NT2/D1 (cell line): ENCODE results near the gene SLC26A4.

ENCODE experiments used
- DNase-seq: peaks from one replicate; pipeline ENCODE4 v3.0.0-alpha.2; 2011; ENCODE audit warnings: low read depth, low spot score
- H3K27me3 ChIP-seq: 2 replicates; pipeline ENCODE4 v1.6.0; 2011; ENCODE audit warnings: mild to moderate bottlenecking; ENCODE audit not compliant: insufficient read length, insufficient read depth
- H3K36me3 ChIP-seq: 2 replicates; pipeline ENCODE4 v1.6.1; 2011; ENCODE audit warnings: mild to moderate bottlenecking, low read length, mixed read lengths; ENCODE audit not compliant: insufficient read depth, insufficient read length
- H3K4me1 ChIP-seq: 2 replicates; pipeline ENCODE4 v1.5.1; 2011; ENCODE audit not compliant: insufficient read depth, insufficient read length
- H3K4me3 ChIP-seq: 2 replicates; pipeline ENCODE4 v1.5.1; 2011; ENCODE audit warnings: low read depth; ENCODE audit not compliant: insufficient read length
- H3K9ac ChIP-seq: 2 replicates; pipeline ENCODE4 v1.6.0; 2011; ENCODE audit warnings: low read depth; ENCODE audit not compliant: insufficient read length
- H3K9me3 ChIP-seq: 2 replicates; pipeline ENCODE4 v1.5.1; 2011; ENCODE audit warnings: mild to moderate bottlenecking, low read length; ENCODE audit not compliant: insufficient read depth
- SUZ12 ChIP-seq: IDR thresholded peaks from 2 replicates; pipeline ENCODE4 v1.6.1; 2011; ENCODE audit not compliant: insufficient read length, insufficient read depth; ENCODE audit errors: extremely low read depth
- YY1 ChIP-seq: IDR thresholded peaks from 2 replicates; pipeline ENCODE4 v1.6.1; 2011; ENCODE audit not compliant: insufficient read length, insufficient read depth
- ZNF274 ChIP-seq: IDR thresholded peaks from 2 replicates; pipeline ENCODE4 v1.6.1; 2011; ENCODE audit warnings: mild to moderate bottlenecking, low read depth, low read length

The SLC26A4 gene

GRCh38 chr7:107726356-107727130 lies 65.9 kb downstream of the SLC26A4 start:
- Histone ChIP-seq H3K9me3 (no peaks in the 10 kb centered on the region), H3K9ac (no peak overlapping the region), H3K4me3 (no peak overlapping the region), H3K4me1 (no peaks in the 10 kb centered on the region), H3K27me3 (no peaks in the 10 kb centered on the region), H3K36me3 (no peaks in the 10 kb centered on the region)
- no peak for TF ChIP-seq ZNF274
- no peak for TF ChIP-seq SUZ12
- TF ChIP-seq YY1: no peak
- no peak for DNase-seq

- no peak overlapping the region for H3K9ac ChIP-seq
- H3K9me3 ChIP-seq: no peaks in the 10 kb centered on the region
- H3K4me1 ChIP-seq: no peaks in the 10 kb centered on the region
- no peak overlapping the region for H3K4me3 ChIP-seq
- no peaks in the 10 kb centered on the region for H3K36me3 ChIP-seq
- no peak for DNase-seq
- H3K27me3 ChIP-seq: no peaks in the 10 kb centered on the region
- TF ChIP-seq ZNF274: no peak
- TF ChIP-seq YY1: no peak
- no peak for TF ChIP-seq SUZ12
These were observed 67.6 kb downstream of the SLC26A4 start for GRCh38 chr7:107728276-107728675.

- peaks cover 14% of the 10 kb centered on the region for H3K36me3 ChIP-seq
- peak; percentile 62 for DNase-seq
- H3K4me3 ChIP-seq: peak overlapping the region; percentile 62
- TF ChIP-seq YY1 (no peak), SUZ12 (no peak), ZNF274 (no peak)
- no peaks in the 10 kb centered on the region for H3K4me1 ChIP-seq
- H3K9me3 ChIP-seq: no peaks in the 10 kb centered on the region
- no peaks in the 10 kb centered on the region for H3K27me3 ChIP-seq
- peak overlapping the region; percentile 78 for H3K9ac ChIP-seq
These were observed 82.3 kb downstream of the SLC26A4 start for GRCh38 chr7:107742678-107743566.

GRCh38 chr7:107743567-107744344 lies 83.1 kb downstream of the SLC26A4 start, which contains the start of gene CBLL1:
TSS of gene CBLL1 (plus strand) at chr7:107744142. CDS start at chr7:107744164, 22 bp downstream.
- Histone ChIP-seq H3K9ac (peak within 1 kb of the TSS; percentile 97), H3K4me3 (peak within 1 kb of the TSS; percentile 95), H3K4me1 (no peaks in the 10 kb centered on the region), H3K36me3 (peaks cover 17% of the 10 kb centered on the region), H3K9me3 (no peaks in the 10 kb centered on the region), H3K27me3 (no peaks in the 10 kb centered on the region)
- DNase-seq: peak; percentile 89
- TF ChIP-seq YY1 (no peak), ZNF274 (no peak), SUZ12 (no peak)

GRCh38 chr7:107744345-107744750 lies 83.7 kb downstream of the SLC26A4 start:
- H3K27me3 ChIP-seq: no peaks in the 10 kb centered on the region
- peak overlapping the region; percentile 95 for H3K4me3 ChIP-seq
- TF ChIP-seq YY1 (no peak), SUZ12 (no peak), ZNF274 (no peak)
- H3K9me3 ChIP-seq: no peaks in the 10 kb centered on the region
- peak overlapping the region; percentile 97 for H3K9ac ChIP-seq
- H3K4me1 ChIP-seq: no peaks in the 10 kb centered on the region
- H3K36me3 ChIP-seq: peaks cover 23% of the 10 kb centered on the region
- DNase-seq: no peak

- H3K36me3 ChIP-seq: peaks cover 30% of the 10 kb centered on the region
- no peaks in the 10 kb centered on the region for H3K27me3 ChIP-seq
- no peak for TF ChIP-seq ZNF274
- TF ChIP-seq YY1: no peak
- no peak for TF ChIP-seq SUZ12
- H3K9ac ChIP-seq: no peak overlapping the region
- H3K4me3 ChIP-seq: no peak overlapping the region
- DNase-seq: no peak
- no peaks in the 10 kb centered on the region for H3K9me3 ChIP-seq
- no peaks in the 10 kb centered on the region for H3K4me1 ChIP-seq
These were observed 85.4 kb downstream of the SLC26A4 start for GRCh38 chr7:107746006-107746405.
